K562 (cell line): ENCODE results near the gene CDCA3. TPM values are rescaled to one million over a fixed set of nuclear protein-coding genes. Genes with fewer than 3 reads are reported as not detected.

Experiments used
- ARID3A ChIP-seq: IDR thresholded peaks from 2 replicates; pipeline ENCODE4 v1.6.1; 2012; ENCODE audit warnings: low read depth, low read length, improper control_type of control experiment, borderline replicate concordance
- HDGF ChIP-seq: fragments of 450-650 bp; IDR thresholded peaks from 2 replicates; pipeline ENCODE4 v1.6.1; 2016
- ILK ChIP-seq: fragments of 450-650 bp; IDR thresholded peaks from 2 replicates; pipeline ENCODE4 v1.6.1; 2016; ENCODE audit warnings: missing genetic modification characterization, low read depth, mild to moderate bottlenecking, missing compliant biosample characterization, moderate library complexity, borderline replicate concordance
- LARP7 ChIP-seq: fragments of 450-650 bp; IDR thresholded peaks from 2 replicates; pipeline ENCODE4 v1.6.1; 2016
- RREB1 ChIP-seq: fragments of 250-450 bp; sonication (Bioruptor Pico); IDR thresholded peaks from 2 replicates; pipeline ENCODE4 v1.4.0; 2020
- SMAD3 ChIP-seq: fragments of 450-650 bp; formaldehyde crosslinking; conservative IDR thresholded peaks from 2 replicates; pipeline ENCODE4 v1.4.0; 2020; ENCODE audit warnings: mild to moderate bottlenecking
- ZNF143 ChIP-seq: sonication (generic); formaldehyde crosslinking; IDR thresholded peaks from 2 replicates; pipeline ENCODE4 v1.9.0; 2022; ENCODE audit warnings: mild to moderate bottlenecking, missing genetic modification reagents
- ZNF324 ChIP-seq: fragments of 250-450 bp; sonication (Bioruptor Pico); IDR thresholded peaks from 2 replicates; pipeline ENCODE4 v1.4.0; 2020; ENCODE audit warnings: mild to moderate bottlenecking
- polyA plus RNA-seq, 8 experiments: library from polyadenylated mRNA; depleted of rRNA in 4 of 8; stranded (reverse) in 5 of 8; unstranded in 3 of 8; fragments of >200 nt; fragmentation: Nextera tagmentation in 2 of 8; fragmentation: Illumina TruSeq in 1 of 8; extraction: Ambion mirVana in 2 of 8; extraction: Trizol in 1 of 8; gene quantifications; 2 replicates each; pipeline versions ENCODE4 v1.2.1 to v1.2.3, GENCODE V29; 2011 to 2014; ENCODE audit warnings: inconsistent platforms in 1 of 8, missing spikeins in 1 of 8
- total RNA-seq, 7 experiments: library from RNA; depleted of rRNA in 6 of 7; stranded (reverse); fragments of >200 nt in 6 of 7; fragmentation: Illumina TruSeq in 2 of 7; extraction: Trizol in 2 of 7; gene quantifications; 2 replicates each; pipeline versions ENCODE4 v1.2.1 to v1.2.3, GENCODE V29; 2011 to 2021; ENCODE audit warnings: low replicate concordance in 1 of 7

Gene CDCA3
- total and polyA plus RNA-seq, 9 of the 15 experiments (the other 6 are each of a cell fraction or from before 2014, with no cell fraction given), result 24.2 to 80.8 (median 55.1) TPM

- TF ChIP-seq ZNF143 (CRISPR knock-in tag), result no peak
- TF ChIP-seq RREB1, result no peak
- TF ChIP-seq ARID3A, result no peak
- no peak for TF ChIP-seq ILK (tag)
- TF ChIP-seq LARP7, result no peak
- TF ChIP-seq HDGF, result no peak
- TF ChIP-seq SMAD3 (CRISPR knock-in tag), result no peak
- no peak for TF ChIP-seq ZNF324 (CRISPR knock-in tag)
Observed at GRCh38 chr12:6819106-6820030, 31.7 kb downstream of the CDCA3 start (continued).
